GM18909 (cell line): ENCODE results near the gene GRIK1.
A peak's percentile ranks its signal among the peaks of the same experiment; 100 is the strongest.

Source experiments
- ATAC-seq: cut with Tn5 transposase; IDR thresholded peaks from one replicate; pipeline ENCODE4 v1.9.1; 2021; ENCODE audit warnings: mild to moderate bottlenecking; ENCODE audit not compliant: unreplicated experiment, poor library complexity

Gene GRIK1

DNA sequence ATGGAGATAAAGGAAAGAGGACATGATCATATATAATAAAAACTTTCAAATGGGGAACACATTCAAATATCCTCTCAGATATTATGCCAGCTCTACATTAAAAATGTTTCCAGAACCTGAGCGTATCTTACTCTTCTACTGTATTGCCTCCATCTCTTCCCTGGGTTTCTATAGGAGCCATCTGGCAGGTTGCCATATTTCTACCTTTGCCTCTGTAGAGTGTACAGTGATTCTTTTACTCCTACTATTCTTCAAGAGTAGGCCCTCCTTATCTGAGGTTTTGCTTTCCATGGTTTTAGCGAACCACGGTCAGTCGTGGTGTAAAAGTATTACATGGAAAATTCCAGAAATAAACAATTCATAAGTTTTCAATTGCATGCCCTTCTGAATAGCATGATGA is 259.5 kb downstream of the GRIK1 start:
- no peak for ATAC-seq

DNA sequence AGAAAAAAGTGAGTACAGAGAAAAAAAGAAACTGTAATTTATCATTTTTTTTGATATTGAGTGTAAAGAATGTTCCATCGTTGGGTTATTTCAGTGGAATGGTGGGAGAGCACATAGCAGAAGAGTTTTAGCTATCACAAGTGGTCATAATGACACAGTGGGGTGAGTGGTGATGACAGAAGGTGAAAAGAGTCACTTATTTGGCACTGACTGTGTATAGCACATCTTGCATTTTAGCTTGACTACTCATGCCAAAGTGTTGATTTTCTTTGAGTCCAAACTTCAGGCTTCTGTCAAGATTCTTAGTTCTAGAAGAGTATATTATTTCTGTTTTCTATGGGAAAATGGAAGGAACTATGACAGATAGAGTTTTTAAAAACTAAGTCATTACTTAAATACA is 261.2 kb downstream of the GRIK1 start:
- ATAC-seq, result no peak

- ATAC-seq, result no peak
Measured at GRCh38 chr21:29677326-29677725, 262.5 kb downstream of the GRIK1 start.

DNA sequence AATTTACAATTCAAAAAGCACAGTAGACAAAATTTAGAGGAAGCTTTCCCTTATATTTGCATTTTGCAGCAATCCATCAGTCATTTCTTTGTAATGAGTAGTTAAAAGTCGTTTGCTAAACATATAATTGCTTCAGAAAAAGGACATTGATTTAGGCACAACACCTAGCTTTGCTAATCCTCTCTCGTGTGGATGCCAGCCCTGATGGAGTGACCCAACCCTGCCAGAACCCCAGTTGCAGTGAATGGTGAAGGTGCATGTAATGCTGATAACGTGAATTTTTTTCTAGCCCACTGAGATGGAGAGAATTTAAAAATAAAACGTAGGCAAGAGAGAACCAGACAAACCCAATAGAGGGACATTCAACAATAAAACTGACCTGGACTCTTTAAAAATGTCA is 263.4 kb downstream of the GRIK1 start:
- no peak for ATAC-seq

- ATAC-seq, result no peak
Measured at GRCh38 chr21:29675451-29675850, 264.3 kb downstream of the GRIK1 start.

DNA sequence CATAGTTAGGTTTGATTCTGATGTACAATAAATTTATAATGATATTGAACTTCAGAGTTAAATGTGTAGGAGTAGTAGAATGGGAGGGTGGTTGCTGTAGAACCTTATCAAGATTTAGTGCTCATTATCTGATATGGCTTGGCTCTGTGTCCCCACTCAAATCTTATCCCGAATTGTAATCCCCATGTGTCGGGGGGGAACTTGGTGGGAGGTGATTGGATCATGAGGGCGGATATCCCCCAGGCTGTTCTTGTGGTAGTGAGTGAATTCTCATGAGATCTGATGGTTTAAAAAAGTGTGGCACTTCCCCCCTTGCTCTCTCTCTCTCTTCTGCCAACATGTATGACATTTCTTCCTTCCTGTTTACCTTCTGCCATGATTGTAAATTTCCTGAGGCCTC is 265.5 kb downstream of the GRIK1 start:
- ATAC-seq, result no peak

DNA sequence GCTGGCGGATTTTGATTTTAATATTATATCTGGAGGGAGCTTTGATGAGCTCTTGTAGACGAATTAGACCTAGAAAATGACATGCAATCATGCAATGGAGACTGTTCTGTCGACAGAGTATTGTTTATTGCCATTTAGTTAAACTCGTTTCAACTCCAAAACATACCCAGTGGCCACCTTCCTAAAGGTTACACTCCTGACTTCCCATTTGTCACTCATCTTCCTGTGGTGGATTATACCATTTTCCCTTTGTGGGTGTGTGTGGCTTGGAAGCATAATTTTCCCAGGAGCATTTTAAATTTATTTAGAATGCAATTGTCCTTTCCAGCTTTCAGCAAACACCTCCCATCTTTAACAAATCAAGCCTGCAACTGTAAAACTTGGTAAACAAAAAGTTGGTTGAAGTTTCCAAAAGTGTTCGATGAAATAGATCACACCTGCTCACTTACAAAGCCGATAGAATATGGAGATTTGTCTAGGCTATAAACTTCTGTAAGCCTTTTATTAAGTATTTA is 266.6 kb downstream of the GRIK1 start:
- ATAC-seq, result no peak

GRCh38 chr21:29671728-29672127 is 268.1 kb downstream of the GRIK1 start:
- no peak for ATAC-seq

GRCh38 chr21:29670228-29670627 is 269.6 kb downstream of the GRIK1 start:
- ATAC-seq, result no peak

- peak; percentile 48 for ATAC-seq
Measured at GRCh38 chr21:29669416-29669815, 270.4 kb downstream of the GRIK1 start.

GRCh38 chr21:29667651-29668050 is 272.1 kb downstream of the GRIK1 start:
- no peak for ATAC-seq

DNA sequence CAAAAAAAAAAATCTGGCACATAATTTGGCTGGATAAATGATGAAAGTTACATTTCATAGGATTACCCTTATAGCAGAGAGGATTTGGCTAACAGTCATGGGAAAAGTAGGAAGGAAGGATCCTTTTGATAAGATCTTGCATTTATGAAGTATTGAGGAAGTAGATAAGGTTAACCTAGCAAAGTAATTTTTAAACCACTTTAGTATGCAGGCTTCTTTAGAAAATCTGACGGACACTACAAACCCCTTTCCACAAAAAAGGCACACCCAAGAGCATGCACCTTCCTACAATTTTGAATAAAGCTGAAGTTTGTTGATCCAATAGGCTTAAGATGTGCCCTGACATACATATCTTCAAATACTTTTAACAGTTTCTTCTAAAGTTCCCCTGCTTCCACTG is 275.2 kb downstream of the GRIK1 start:
- no peak for ATAC-seq

DNA sequence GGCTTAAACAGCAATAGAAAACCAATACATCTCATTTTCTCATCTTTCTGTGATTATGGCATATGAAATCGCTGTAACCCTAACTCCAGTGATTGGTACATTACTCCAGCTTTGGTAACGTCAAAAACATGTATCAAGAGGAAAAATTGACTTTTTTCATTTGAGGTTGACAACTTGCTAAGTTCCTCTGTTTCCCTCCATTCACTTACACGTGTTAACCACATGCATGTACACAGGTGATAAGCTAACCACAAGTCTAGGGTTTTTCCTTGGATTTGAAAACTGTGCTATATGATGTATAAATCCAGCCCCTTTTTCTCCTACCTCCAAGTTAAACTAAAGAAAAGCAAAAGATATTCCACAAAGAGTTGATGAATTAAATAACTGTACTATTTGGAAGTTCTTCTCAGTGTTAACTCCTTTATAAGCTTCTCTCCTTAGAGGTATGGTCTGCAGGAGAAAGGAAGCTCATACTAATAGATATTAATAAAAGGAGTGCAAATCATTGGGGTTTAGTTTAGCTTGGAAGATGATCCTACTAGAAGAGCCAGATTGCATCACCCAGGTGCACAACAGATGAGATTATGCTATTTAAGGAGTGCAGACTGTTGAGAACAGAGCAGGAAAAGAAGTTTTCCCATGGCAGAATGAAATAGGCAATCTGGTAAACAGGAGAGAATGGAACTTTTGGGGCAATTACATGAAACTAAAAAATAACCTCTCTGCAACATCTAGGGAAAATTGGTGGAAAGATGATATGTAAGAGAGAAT is 277.9 kb downstream of the GRIK1 start:
- no peak for ATAC-seq

- ATAC-seq, result no peak
Measured at GRCh38 chr21:29660047-29660720, 279.6 kb downstream of the GRIK1 start.

GRCh38 chr21:29658934-29659203 is 280.9 kb downstream of the GRIK1 start:
- ATAC-seq, result no peak

DNA sequence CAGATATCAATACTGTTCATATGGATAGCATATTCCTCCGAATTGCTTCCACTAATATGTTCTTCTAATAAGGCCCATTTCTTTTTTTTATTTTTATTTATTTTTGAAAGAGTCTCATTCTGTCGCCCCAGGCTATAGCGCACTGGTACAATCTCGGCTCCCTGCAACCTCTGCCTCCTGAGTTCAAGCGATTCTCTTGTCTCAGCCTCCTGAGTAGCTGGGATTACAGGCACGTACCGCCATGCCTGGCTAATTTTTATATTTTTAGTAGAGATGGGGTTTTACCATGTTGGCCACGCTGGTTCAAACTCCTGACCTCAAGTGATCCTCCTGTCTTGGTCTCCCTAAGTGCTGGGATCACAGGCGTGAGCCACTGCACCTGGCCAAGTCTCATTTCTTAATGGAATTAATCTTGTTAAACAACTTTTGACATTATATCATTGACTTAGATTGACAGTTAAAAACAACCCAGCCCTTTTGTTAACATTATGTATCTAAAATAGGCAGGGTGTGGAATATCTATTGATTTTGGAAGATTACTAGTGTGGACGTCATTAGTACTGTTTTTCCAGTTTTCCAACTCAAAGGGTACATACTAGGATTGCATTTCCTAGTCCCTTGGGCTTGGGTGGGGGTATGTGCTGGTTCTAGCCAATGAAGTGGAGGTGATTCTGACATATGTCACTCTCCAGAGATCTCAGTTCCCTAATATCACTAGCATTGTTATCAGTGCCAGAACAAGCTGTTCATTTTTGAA is 281.4 kb downstream of the GRIK1 start:
- ATAC-seq, result no peak

GRCh38 chr21:29657240-29657989 is 282.4 kb downstream of the GRIK1 start:
- no peak for ATAC-seq

DNA sequence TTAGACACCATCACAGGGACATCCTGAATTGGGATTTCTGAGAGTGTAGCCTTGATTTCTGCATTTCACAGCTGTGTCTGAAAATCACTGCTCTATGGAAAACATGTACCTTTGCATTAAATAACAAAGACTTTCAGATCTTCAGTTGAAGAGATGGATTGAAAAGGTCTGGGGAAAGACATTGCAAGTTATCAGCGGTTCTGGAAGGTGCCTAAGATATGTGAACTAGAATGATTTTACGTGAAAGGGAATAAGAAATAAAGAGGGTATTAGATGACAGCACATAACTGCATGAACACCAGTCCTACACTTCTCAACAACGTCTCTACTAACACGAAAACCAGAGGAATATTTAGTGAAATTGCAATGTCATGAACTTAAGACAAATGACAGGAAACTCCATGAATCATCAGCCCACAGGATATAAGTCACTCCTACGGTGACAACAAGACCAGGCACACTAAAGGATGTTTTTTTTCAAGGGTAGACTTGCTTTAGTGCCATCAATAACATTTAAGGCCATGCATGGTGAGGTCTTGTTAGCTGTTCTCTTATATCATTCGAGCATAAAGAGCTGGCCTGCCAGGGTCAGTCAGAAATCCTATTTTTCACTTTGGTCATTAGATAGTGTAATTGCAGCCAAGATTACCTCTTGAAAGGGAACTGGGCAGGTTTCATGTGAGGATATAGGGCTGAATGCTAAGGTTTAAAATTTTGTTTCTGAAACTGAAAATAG is 283.1 kb downstream of the GRIK1 start:
- ATAC-seq, result no peak

DNA sequence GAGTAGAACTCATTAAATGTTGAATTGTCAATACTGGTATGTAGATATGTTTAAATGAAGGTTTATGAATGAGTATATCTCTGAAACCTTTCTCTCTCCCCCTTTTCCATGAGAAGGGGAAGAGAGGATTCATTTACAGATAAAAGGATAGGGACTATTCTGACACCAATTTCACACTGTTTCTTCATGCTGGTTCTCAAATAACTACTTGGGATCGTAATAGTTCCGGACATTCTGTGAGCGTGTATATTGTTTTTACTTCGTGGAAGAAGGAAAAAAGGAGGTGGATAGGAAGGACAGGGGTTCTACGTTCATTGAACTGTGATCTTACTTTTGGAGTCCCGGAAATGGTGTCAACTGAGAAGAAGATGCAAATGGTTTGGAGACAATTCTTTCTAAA is 284.2 kb downstream of the GRIK1 start:
- ATAC-seq, result no peak

GRCh38 chr21:29654855-29655254 is 284.9 kb downstream of the GRIK1 start:
- no peak for ATAC-seq
